A549 (cell line): ENCODE results near the gene GNG7. TPM values are rescaled to one million over a fixed set of nuclear protein-coding genes. Genes with fewer than 3 reads are reported as not detected.

Experiments used
- ATAC-seq, 2 experiments: fragments of 200-7000 bp in 1 of 2; fragments of >200 bp in 1 of 2; cut with Nextera tagmentation in 1 of 2; cut with Tn5 transposase in 1 of 2; 3 replicates each; pipeline versions ENCODE4 v1.8.0 to v1.9.1; 2018 to 2020; ENCODE audit warnings: mild to moderate bottlenecking in 1 of 2, moderate library complexity in 1 of 2
- CTCF ChIA-PET: fragments of 300-600 bp; sonication (Branson Sonifier 250); formaldehyde crosslinking; extraction: SDS; loops from one replicate; lab custom pipeline; 2021; ENCODE audit warnings: antibody characterized with exemption, inconsistent platforms; lab: Yijun Ruan, JAX
- POLR2A ChIA-PET: fragments of 350-600 bp; formaldehyde crosslinking; extraction: SDS; loops from one replicate; lab custom pipeline; 2021; ENCODE audit warnings: antibody characterized with exemption, inconsistent platforms; lab: Yijun Ruan, JAX
- DNase-seq, 2 experiments: peaks; one replicate each; pipeline versions ENCODE4 v3.0.0 to v3.0.0-alpha.2; 2011 to 2016; ENCODE audit warnings: low read depth in 1 of 2, low spot score in 1 of 2
- FAIRE-seq: peaks from 2 replicates; lab custom pipeline; 2011; peaks lifted over from hg19 to GRCh38; lab: Jason Lieb, UNC
- H3K27ac ChIP-seq, 2 experiments: fragments of >200 bp; sonication (Bioruptor Twin); formaldehyde crosslinking; 3 replicates each; pipeline ENCODE4 v1.5.1; 2016 to 2017
- H3K4me1 ChIP-seq: fragments of >200 bp; sonication (Bioruptor Twin); formaldehyde crosslinking; 3 replicates; pipeline ENCODE4 v1.6.1; 2016
- H3K4me2 ChIP-seq: fragments of >200 bp; sonication (Bioruptor Twin); formaldehyde crosslinking; 3 replicates; pipeline ENCODE4 v1.6.1; 2016
- H3K4me3 ChIP-seq: fragments of >200 bp; sonication (Bioruptor Twin); formaldehyde crosslinking; 3 replicates; pipeline ENCODE4 v1.5.1; 2016
- H3K9me3 ChIP-seq: fragments of >200 bp; sonication (Bioruptor Twin); formaldehyde crosslinking; 3 replicates; pipeline ENCODE4 v1.6.1; 2016
- BHLHE40 ChIP-seq: IDR thresholded peaks from 2 replicates; pipeline ENCODE4 v1.6.1; 2012; ENCODE audit warnings: low read depth, low read length, inconsistent platforms
- CBX8 ChIP-seq: fragments of 200-600 bp; sonication (generic); IDR thresholded peaks from 2 replicates; pipeline ENCODE4 v1.6.1; 2016
- CHD4 ChIP-seq: fragments of 200-600 bp; sonication (generic); IDR thresholded peaks from 2 replicates; pipeline ENCODE4 v1.6.1; 2016; ENCODE audit warnings: antibody characterized with exemption, mild to moderate bottlenecking, borderline replicate concordance
- EHF ChIP-seq: fragments of 250-450 bp; sonication (Bioruptor Pico); IDR thresholded peaks from 2 replicates; pipeline ENCODE4 v1.5.0; 2020; ENCODE audit warnings: mild to moderate bottlenecking
- FOSB ChIP-seq: fragments of 250-450 bp; sonication (Bioruptor Pico); IDR thresholded peaks from 2 replicates; pipeline ENCODE4 v1.5.0; 2020; ENCODE audit warnings: mild to moderate bottlenecking, moderate library complexity
- GATA3 ChIP-seq: IDR thresholded peaks from 2 replicates; pipeline ENCODE4 v1.6.1; 2012; ENCODE audit warnings: borderline replicate concordance
- HDAC2 ChIP-seq: fragments of 200-600 bp; sonication (generic); IDR thresholded peaks from 2 replicates; pipeline ENCODE4 v1.6.1; 2016
- HOXB5 ChIP-seq: fragments of 250-450 bp; sonication (Bioruptor Pico); IDR thresholded peaks from 2 replicates; pipeline ENCODE4 v1.5.0; 2020; ENCODE audit warnings: mild to moderate bottlenecking, moderate library complexity
- JUN ChIP-seq, 2 experiments: fragments of >200 bp; sonication (Bioruptor Twin); formaldehyde crosslinking; IDR thresholded peaks; 2 replicates in 1 of 2; 3 replicates in 1 of 2; pipeline ENCODE4 v1.6.1; 2016 to 2017
- KDM1A ChIP-seq: fragments of 200-600 bp; sonication (generic); IDR thresholded peaks from 2 replicates; pipeline ENCODE4 v1.6.1; 2016; ENCODE audit warnings: low read depth, mild to moderate bottlenecking
- MAFK ChIP-seq: fragments of 450-650 bp; IDR thresholded peaks from 2 replicates; pipeline ENCODE4 v1.6.1; 2014; ENCODE audit not compliant: partially characterized antibody
- MYC ChIP-seq: IDR thresholded peaks from 2 replicates; pipeline ENCODE4 v1.6.1; 2012; ENCODE audit warnings: mild to moderate bottlenecking, inconsistent platforms, low read length, improper control_type of control experiment, borderline replicate concordance
- NPAS2 ChIP-seq: fragments of 250-450 bp; sonication (Bioruptor Pico); IDR thresholded peaks from 2 replicates; pipeline ENCODE4 v1.8.0; 2022; ENCODE audit warnings: mild to moderate bottlenecking, moderate library complexity, borderline replicate concordance
- PHF8 ChIP-seq: fragments of 200-600 bp; sonication (generic); IDR thresholded peaks from 2 replicates; pipeline ENCODE4 v1.6.1; 2016; ENCODE audit warnings: low read depth, mild to moderate bottlenecking, antibody characterized with exemption, moderate library complexity, borderline replicate concordance
- POLR2AphosphoS2 ChIP-seq: conservative IDR thresholded peaks from 2 replicates; pipeline ENCODE4 v1.6.1; 2012; ENCODE audit warnings: low read length, improper control_type of control experiment, inconsistent platforms
- RFX5 ChIP-seq: fragments of 450-650 bp; IDR thresholded peaks from 2 replicates; pipeline ENCODE4 v1.7.1; 2014; ENCODE audit warnings: antibody characterized with exemption, mild to moderate bottlenecking, moderate library complexity
- RNF2 ChIP-seq: fragments of 200-600 bp; sonication (generic); IDR thresholded peaks from 2 replicates; pipeline ENCODE4 v1.6.1; 2016; ENCODE audit warnings: low read depth, mild to moderate bottlenecking, antibody characterized with exemption, moderate library complexity, borderline replicate concordance
- TP53 ChIP-seq: fragments of 250-450 bp; sonication (Bioruptor Pico); IDR thresholded peaks from 2 replicates; pipeline ENCODE4 v1.5.0; 2021; ENCODE audit warnings: mild to moderate bottlenecking, moderate library complexity
- ZFP36 ChIP-seq: fragments of 450-650 bp; IDR thresholded peaks from 2 replicates; pipeline ENCODE4 v1.6.1; 2014; ENCODE audit warnings: borderline replicate concordance; ENCODE audit not compliant: partially characterized antibody
- WGBS: methylation state at CpG from one replicate; pipeline ENCODE4 v1.1.6; 2017; ENCODE audit errors: missing lambda C conversion rate; 5-methylcytosine and 5-hydroxymethylcytosine counted together
- polyA plus RNA-seq, 4 experiments: library from polyadenylated mRNA; depleted of rRNA in 3 of 4; stranded (reverse); fragments of >200 nt; fragmentation: RNase III in 1 of 4; extraction: RNeasy Plus Mini Kit Qiagen cat#74134 plus additional on column Dnase treatment in 1 of 4; gene quantifications; 2 replicates in 3 of 4; 3 replicates in 1 of 4; pipeline ENCODE4 v1.2.3, GENCODE V29; 2011 to 2017
- TF ChIP-seq, protein P1 (sequence below): IDR thresholded peaks from 2 replicates; pipeline ENCODE4 v1.6.1; 2012
- TF ChIP-seq, protein P2 (sequence below): fragments of 450-650 bp; IDR thresholded peaks from 2 replicates; pipeline ENCODE4 v1.6.1; 2014; ENCODE audit warnings: antibody characterized with exemption
- TF ChIP-seq, protein P3 (sequence below): fragments of >200 bp; sonication (Bioruptor Twin); formaldehyde crosslinking; IDR thresholded peaks from 2 replicates; pipeline ENCODE4 v1.6.1; 2016
- TF ChIP-seq, protein P4 (sequence below): fragments of >200 bp; sonication (Bioruptor Twin); formaldehyde crosslinking; IDR thresholded peaks from 3 replicates; pipeline ENCODE4 v1.5.1; 2016

GNG7 gene
- polyA plus RNA-seq, 2 of the 4 experiments (the other 2 are of a cell fraction), result 0.06 to 0.08 TPM

DNA sequence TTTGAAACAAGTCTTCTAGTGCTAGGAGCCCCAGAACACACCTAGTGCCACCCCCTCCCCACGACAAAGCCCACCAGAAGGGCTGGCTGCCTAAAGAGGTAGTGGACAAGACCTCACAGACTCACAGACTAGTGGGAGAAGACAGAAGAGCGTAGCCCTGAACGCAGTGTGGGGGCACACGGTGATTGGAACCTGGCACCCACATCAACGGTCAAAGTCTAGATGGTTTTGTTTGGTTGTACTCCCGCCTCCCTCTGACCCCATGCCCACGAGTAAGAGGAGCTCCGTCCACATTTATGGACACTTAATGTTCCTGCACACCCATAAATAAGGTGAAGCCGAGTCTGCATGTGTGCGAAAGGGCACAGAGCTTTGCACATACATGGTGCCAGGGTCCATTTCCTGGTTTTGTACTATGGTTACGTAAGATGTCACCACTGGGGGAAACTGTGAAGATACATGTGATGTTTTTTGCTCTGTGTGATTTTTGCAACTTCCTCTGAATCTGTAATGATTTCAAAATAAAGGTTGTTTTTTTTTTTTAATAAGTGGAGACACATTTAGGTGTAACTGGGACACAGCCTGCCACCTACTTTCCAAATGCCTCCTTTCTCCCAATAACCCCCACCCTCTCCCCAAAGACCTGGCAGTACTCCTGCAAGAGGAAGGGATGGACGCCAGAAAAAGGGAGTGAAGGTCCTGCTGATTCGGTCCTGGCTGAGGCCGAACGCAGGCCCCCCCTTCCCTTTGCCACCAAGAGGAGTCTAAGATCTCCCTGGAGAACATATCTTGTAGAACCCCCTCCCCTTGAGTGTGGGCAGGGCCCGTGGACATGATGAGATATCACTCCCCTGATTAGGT, 72.8 kb downstream of the GNG7 start:
- TF ChIP-seq MYC, result no peak
- TF ChIP-seq PHF8, result no peak
- TF ChIP-seq, protein P1, sequence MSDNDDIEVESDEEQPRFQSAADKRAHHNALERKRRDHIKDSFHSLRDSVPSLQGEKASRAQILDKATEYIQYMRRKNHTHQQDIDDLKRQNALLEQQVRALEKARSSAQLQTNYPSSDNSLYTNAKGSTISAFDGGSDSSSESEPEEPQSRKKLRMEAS, result no peak
- TF ChIP-seq HOXB5 (CRISPR knock-in tag), result no peak
- TF ChIP-seq NPAS2 (CRISPR knock-in tag), result no peak
- TF ChIP-seq, protein P2, sequence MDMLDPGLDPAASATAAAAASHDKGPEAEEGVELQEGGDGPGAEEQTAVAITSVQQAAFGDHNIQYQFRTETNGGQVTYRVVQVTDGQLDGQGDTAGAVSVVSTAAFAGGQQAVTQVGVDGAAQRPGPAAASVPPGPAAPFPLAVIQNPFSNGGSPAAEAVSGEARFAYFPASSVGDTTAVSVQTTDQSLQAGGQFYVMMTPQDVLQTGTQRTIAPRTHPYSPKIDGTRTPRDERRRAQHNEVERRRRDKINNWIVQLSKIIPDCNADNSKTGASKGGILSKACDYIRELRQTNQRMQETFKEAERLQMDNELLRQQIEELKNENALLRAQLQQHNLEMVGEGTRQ, result no peak
- TF ChIP-seq, protein P3, sequence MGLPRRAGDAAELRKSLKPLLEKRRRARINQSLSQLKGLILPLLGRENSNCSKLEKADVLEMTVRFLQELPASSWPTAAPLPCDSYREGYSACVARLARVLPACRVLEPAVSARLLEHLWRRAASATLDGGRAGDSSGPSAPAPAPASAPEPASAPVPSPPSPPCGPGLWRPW, result no peak
- TF ChIP-seq EHF (CRISPR knock-in tag), result no peak
- TF ChIP-seq RFX5, result no peak
- TF ChIP-seq GATA3, result no peak
- no peak for TF ChIP-seq RNF2
- no peak for TF ChIP-seq JUN (IDR thresholded peaks at IDR 0.05)
- no peak for TF ChIP-seq BHLHE40
- TF ChIP-seq TP53 (CRISPR knock-in tag), result no peak
- no peak for TF ChIP-seq MAFK
- no peak for TF ChIP-seq CHD4
- TF ChIP-seq CBX8, result no peak
- TF ChIP-seq FOSB, result no peak
- no peak for TF ChIP-seq POLR2AphosphoS2
- no peak for TF ChIP-seq KDM1A
- H3K4me2 ChIP-seq, result no peak overlapping the region
- H3K4me3 ChIP-seq, result no peak overlapping the region
- DNase-seq (no peak), FAIRE-seq (no peak), ATAC-seq (no peak)
- H3K9me3 ChIP-seq, result peaks cover 20% of the 10 kb centered on the region; the same call in 2 of the 3 replicates
- H3K27ac ChIP-seq, result peak overlapping the region in 1 of 2 experiments; percentile 24; a peak in 1 of 6 replicates
- peaks cover 12% of the 10 kb centered on the region for H3K4me1 ChIP-seq
- POLR2A ChIA-PET, result no interaction called here
- CTCF ChIA-PET, result interaction anchor here (1.6 to 5.1 kb wide), 4 partner anchors 7 to 16 kb away, joined by 5 to 39 read pairs (median 10); no protein-coding TSS in a partner anchor
- 77% methylated on average over 16 of the region's 16 CpGs for WGBS

DNA sequence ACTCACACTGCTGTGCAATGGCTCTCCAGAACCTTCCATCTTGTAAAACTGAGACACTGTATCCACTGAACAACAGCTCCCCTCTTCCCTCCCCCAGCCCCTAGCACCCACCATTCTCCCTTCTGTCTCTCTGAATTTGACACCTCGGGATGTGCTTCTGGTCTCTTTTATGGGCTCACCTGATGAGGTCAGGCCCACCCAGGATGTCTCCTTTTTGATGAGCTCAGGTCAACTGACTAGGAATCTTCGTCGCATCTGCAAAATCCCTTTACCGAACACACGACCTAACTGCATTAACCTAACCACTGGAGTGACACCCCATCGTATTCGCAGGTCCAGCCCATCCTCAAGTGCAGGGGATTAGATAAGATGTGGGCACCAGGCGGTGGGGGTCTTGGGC, 73.9 kb downstream of the GNG7 start:
- Histone ChIP-seq H3K9me3 (peaks cover 20% of the 10 kb centered on the region; the same call in 2 of the 3 replicates), H3K4me3 (no peak overlapping the region), H3K27ac (peak overlapping the region in 1 of 2 experiments; percentile 52; a peak in 1 of 6 replicates)
- POLR2A ChIA-PET, result interaction anchor here (2.3 kb wide), 1 partner anchor 152 kb away, joined by 18 read pairs; the partner anchor contains the start of gene GADD45B
- TF ChIP-seq BHLHE40 (no peak), PHF8 (no peak), ZFP36 (no peak), CBX8 (no peak), HDAC2 (no peak)
- TF ChIP-seq, protein P2, result no peak
- TF ChIP-seq, protein P4, sequence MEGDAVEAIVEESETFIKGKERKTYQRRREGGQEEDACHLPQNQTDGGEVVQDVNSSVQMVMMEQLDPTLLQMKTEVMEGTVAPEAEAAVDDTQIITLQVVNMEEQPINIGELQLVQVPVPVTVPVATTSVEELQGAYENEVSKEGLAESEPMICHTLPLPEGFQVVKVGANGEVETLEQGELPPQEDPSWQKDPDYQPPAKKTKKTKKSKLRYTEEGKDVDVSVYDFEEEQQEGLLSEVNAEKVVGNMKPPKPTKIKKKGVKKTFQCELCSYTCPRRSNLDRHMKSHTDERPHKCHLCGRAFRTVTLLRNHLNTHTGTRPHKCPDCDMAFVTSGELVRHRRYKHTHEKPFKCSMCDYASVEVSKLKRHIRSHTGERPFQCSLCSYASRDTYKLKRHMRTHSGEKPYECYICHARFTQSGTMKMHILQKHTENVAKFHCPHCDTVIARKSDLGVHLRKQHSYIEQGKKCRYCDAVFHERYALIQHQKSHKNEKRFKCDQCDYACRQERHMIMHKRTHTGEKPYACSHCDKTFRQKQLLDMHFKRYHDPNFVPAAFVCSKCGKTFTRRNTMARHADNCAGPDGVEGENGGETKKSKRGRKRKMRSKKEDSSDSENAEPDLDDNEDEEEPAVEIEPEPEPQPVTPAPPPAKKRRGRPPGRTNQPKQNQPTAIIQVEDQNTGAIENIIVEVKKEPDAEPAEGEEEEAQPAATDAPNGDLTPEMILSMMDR, result no peak
- TF ChIP-seq, all 56 proteins: peak for 0
- 71% methylated on average over 5 of the region's 8 CpGs for WGBS
- ATAC-seq (no peak), DNase-seq (no peak), FAIRE-seq (no peak)
- H3K4me1 ChIP-seq, result peaks cover 15% of the 10 kb centered on the region
- CTCF ChIA-PET, result interaction anchor here (1.1 to 5.1 kb wide), 6 partner anchors 8 to 159 kb away, joined by 3 to 39 read pairs (median 8); no protein-coding TSS in a partner anchor
- no peak overlapping the region for H3K4me2 ChIP-seq
